Fibroblast of pulmonary artery (primary cell): ENCODE results near the gene MLLT3.

ENCODE experiments used
- DNase-seq: peaks from one replicate; pipeline ENCODE4 v3.0.0-alpha.2; 2010; ENCODE audit warnings: low read depth
- H3K4me3 ChIP-seq: replicated peaks from 2 replicates; pipeline ENCODE4 v1.5.1; 2011; ENCODE audit warnings: low read depth, mild to moderate bottlenecking, control low read depth, low read length, moderate library complexity
- CTCF ChIP-seq: IDR thresholded peaks from 2 replicates; pipeline ENCODE4 v1.5.1; 2011; ENCODE audit warnings: mild to moderate bottlenecking, control low read depth, low read length, inconsistent platforms; ENCODE audit errors: missing control alignments

The MLLT3 gene

GRCh38 chr9:20405616-20406015 is 216.7 kb downstream of the MLLT3 start:
- DNase-seq: no peak
- no peak overlapping the region for H3K4me3 ChIP-seq
- no peak for TF ChIP-seq CTCF

- no peak overlapping the region for H3K4me3 ChIP-seq
- no peak for TF ChIP-seq CTCF
- DNase-seq: no peak
Observed at GRCh38 chr9:20405078-20405477, 217.2 kb downstream of the MLLT3 start.

GRCh38 chr9:20404192-20404813 is 218.0 kb downstream of the MLLT3 start:
- no peak for TF ChIP-seq CTCF
- DNase-seq: no peak
- H3K4me3 ChIP-seq: no peak overlapping the region

GRCh38 chr9:20403346-20403745 is 219.0 kb downstream of the MLLT3 start:
- H3K4me3 ChIP-seq: no peak overlapping the region
- DNase-seq: no peak
- TF ChIP-seq CTCF: no peak

- DNase-seq: peak; percentile 19
- TF ChIP-seq CTCF: no peak
- H3K4me3 ChIP-seq: no peak overlapping the region
Observed at GRCh38 chr9:20402273-20402875, 219.9 kb downstream of the MLLT3 start.

- no peak overlapping the region for H3K4me3 ChIP-seq
- no peak for TF ChIP-seq CTCF
- DNase-seq: no peak
Observed at GRCh38 chr9:20398536-20399338, 223.6 kb downstream of the MLLT3 start.

GRCh38 chr9:20397348-20397747 is 225.0 kb downstream of the MLLT3 start:
- DNase-seq: no peak
- no peak for TF ChIP-seq CTCF
- H3K4me3 ChIP-seq: no peak overlapping the region
